ENCODE results near the gene GRK2.
"Not testable (repeated sequence)": the region's sequence is repeated elsewhere in the genome, so short reads cannot be mapped to it uniquely, and the experiment has no call there.

The GRK2 gene

DNA sequence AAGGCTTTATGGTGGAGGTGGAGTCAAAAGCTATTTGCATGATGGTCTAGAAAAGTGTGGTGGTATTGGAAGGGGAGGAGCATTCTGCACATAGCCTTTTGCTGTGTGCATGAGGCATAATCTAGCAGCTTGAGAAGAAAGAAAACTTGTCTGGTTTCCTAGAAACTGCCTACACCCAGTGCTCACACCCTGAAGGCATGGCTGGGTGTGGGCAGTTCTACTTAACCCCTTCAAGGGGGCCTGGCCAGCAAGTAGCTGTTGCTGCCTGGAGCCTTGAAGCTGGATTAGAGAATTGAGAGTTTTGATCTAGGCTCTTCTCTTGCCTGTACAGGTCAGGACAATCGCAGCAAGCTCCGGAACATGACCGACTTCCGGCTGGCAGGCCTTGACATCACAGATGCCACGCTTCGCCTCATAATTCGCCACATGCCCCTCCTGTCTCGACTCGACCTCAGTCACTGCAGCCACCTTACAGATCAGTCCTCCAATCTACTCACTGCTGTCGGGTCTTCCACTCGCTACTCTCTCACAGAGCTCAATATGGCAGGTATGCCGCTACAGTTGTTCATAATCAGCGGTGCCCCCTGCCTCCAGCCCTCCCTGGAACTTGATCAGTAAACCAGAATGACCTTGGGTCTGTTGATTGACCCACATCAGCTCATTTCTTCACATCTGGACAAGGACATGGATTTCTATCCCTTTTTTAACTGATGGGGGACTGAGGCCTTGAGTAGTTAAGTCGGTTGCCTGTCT lies 12.2 kb upstream of the GRK2 start:
- DNase-seq (ENCODE audit: low read depth in 2 of 2): no peak

DNA sequence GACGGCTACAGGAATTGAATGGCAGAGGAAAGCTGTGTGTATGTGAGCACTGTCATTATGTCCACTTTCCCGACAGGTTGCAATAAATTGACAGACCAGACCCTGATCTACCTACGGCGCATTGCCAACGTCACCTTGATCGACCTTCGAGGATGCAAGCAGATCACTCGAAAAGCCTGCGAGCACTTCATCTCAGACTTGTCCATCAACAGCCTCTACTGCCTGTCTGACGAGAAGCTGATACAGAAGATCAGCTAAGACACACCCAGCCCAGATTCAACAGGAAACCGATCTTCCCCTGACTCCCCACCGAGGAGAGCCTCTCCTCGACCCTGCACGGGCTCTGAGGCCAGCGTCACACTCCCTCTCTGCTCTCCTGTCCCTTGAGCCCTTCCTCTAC lies 11.5 kb upstream of the GRK2 start:
- no peak for DNase-seq (ENCODE audit: low read depth in 2 of 2)

DNA sequence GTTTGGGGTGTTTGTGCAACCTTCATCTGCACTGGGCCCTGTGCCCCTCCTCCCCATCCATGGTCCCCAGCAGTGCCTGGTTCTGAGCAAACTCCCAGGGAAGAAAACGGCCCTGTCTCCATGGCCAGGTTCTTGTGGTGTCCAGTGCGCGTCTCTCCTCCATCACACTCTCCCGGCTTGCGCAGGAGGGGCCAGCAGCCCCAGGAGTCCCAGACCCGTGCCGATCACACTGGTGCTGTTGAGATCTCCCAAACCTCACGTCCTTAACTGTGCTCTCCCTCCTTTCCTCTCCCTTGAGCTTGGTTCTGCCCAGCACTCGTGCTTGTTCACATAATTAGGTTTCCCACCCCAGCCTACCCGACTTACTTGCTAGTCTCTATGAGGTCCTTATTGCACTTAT lies 10.9 kb upstream of the GRK2 start:
- DNase-seq (ENCODE audit: low read depth in 2 of 2): no peak

DNA sequence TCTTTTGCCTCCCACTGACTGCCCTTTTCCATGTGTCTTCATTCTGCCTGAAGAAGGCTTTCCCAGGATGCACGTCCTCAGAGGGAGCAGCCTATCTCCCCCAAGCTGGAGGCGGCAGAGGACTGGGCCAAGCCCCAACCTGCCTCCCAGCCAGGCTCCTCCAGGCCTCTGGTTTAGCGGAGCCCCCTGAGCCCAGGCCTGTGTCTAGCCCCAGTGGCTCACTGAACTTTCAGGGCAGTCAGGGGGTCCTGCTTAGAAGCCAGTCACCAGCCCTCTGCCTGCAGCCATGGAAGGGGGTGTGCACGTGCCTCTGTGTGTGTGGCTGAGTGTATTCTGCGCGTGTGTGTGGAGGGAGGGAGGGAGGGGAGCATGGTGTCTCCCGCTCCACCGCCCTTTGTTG lies 10.4 kb upstream of the GRK2 start:
- DNase-seq (ENCODE audit: low read depth in 2 of 2): no peak

DNA sequence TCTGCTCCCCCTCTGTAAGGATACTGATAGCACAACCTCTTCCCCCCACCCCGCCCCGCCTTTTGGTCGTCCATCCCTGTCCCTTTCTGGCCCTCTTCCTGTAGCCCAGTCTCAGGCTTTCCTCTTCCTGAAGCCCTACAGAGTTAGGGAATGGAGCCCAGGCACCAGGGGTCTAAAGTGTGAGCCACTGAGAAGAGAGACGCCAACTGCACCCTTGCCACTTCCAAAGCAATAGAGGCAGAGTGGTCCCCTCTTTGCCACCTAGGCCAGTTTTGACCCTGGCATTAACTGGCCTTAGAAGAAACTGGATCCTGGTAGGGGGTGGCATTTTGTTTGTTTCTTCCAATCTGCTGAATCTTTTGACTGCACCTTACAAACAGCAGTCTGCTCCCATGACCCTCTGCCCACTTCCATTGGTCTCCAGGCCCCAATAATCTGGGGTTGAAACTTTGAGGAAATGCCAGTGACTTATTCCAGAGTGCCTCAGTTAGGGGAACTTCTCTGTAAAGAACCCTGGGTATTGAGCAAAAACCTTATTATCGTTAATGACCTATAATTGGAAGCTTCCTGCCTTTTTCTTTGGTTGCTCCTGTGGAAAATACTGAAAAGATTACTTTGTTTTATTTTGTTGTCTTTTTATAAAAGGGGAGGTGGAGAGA lies 9.7 kb upstream of the GRK2 start:
- no peak for DNase-seq (ENCODE audit: low read depth in 2 of 2)

DNA sequence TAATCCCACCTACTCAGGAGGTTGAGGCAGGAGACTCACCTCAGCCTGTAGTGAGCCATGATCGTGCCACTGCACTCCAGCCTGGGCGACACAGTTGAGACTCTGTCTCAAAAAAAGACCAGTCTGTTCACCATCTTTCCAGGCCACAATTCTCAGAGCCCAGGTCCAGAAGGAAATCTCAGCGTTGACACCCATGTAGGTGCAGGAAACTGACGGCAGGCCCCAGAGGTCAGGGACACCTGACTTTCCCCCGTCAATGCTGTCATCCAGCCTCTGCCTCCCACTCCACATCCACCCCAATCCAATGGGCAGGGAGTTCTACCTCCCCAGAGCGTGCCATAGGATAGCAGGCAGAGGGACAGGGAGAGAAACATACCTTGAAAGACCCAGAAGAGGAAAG lies 5.9 kb upstream of the GRK2 start:
- no peak for DNase-seq (ENCODE audit: low read depth in 2 of 2)

DNA sequence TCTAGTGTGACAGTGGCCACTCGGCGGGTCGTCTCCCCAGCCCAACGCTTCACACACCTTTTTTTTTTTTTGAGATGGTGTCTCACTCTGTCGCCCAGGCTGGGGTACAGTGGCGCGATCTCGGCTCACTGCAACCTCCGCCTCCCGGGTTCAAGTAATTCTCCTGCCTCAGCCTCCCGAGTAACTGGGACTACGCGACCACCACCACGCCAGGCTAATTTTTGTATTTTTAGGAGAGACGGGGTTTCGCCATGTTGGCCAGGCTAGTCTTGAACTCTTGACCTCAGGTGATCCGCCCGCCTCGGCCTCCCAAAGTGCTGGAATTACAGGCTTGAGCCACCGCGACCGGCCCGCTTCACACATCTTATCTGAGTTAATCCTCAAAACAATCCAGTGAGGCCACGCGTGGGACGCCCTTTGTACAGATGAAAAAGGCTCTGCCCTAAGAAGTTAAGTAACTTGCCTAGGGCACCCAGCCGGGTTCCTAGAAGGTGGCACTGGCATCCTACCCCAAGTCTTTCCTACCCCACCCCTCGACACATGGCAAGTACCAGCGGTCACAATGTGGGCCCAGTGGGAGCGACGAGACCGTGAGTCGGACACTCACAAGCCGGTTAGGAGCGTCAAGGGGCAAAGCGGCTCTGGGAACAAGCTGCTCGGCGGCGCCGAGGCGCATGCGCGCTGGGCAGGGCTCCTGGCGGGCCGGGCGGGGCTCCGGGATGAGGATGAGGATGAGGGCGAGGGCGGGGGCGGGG lies 5.2 kb upstream of the GRK2 start:
- DNase-seq (ENCODE audit: low read depth in 2 of 2): not testable (repeated sequence)

DNA sequence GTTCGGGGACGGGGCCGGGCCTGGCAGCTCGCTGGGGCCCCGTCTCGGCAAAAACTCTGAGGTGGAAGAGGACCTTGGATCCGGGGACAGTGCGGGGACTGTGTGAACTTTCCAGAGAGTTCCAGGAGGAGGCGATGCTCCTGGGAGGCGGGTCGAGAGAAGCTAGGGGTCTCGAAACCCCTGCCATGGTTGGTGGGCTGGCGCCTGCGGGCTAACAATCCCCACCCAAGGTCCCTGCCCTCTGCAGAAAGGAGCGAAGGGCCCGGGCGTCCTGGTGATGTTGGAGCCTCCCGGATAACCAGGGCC lies 4.7 kb upstream of the GRK2 start:
- DNase-seq (ENCODE audit: low read depth in 2 of 2): no peak

DNA sequence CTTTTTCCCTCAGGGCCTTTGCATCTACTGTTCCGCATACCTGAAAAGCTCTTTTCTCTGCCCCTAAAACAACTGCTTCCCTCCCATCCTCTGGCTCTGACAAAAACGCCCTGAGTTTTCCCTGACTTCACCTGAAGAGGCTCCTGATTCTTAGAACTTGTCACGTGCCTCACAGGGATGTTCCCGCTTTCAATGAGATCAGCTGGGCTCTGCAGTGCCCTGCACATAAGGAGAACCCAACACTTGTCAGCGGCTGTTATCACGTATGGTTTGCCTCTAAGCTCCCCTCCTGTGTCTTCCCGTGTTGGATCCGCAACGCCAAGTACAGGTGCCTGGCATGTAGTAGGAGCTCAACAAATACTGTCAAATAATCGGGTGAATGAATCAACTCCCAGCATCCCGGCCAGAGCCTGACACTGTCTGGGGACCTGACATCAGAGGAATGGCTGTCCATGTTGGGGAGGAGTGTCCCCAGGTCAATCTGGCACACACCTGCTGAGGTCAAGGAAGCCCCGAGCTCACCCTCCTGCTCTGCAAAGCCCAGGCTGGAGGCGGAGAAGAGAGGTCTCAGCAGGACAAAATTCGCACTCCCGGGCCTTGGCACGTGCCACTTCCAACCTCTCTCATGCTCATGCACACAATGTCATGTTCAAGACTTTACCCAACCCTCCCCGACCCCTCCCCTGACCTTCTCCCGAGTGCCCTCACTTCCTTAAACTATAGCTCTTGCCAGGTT lies 4.2 kb upstream of the GRK2 start:
- DNase-seq (ENCODE audit: low read depth in 2 of 2): no peak

DNA sequence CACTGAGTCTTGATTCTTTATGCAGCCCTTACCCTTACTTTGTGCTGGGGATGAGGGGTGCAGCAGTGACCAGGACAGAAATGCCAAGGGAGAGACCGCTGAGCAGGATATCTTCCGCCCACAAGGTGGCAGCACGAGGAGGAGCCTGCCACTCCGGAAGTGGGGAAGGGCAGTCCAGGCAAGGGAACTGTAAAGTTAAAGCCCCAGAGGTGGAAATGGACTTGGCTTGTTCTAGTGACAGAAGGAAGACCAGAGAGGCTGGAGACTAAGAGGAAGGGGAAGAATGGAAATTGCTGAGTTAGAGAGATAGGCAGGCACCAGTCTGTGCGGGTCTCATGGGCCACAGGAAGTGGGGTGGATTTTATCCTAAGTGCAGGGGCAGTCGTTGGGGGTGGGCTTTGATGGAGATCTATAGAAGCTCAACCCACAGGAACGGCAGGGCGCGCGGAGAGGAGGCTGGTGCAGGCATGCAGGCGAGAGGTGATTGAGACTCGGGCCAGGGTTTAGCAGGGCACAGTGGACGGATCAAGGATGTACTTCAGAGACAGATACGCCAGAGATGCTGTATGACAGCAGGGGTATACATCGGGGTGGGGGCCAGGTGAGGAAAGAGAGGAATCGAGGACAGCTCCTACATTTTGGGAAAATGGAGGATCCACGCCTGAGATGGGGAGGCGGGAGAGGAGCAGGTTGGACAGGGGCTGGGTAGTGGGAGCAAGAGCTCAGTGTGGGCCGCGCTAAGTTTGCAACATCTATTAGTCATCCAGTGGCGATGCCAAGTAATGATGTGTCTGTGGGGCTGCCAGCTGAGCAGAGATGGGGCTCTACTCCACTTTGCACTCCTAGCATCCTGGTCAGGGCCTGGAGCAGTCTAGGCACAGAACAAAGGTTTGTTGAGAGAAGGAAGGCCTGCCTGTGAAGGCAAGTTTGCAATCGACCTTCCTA lies 3.3 kb upstream of the GRK2 start:
- DNase-seq (ENCODE audit: low read depth in 2 of 2): peak; percentile 58 to 65

DNA sequence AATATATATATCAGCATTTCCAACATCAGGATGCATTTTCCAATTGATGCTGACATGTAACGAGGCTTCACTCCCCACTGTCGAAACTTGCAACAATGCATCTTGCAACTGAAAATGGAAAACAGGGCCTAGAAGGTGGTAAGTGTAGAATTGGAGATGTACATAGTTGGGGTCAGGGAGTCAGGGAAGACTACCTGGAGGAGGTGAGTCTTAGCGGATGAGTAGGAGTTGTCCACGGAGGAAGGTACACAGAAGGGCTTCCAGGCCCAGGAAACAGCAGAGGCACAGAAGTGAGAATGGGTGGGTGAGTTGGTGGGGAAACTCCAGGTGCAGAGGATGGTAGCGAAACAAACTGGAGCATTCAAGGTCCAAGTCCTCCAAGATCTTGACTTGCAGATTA lies 2.0 kb upstream of the GRK2 start:
- no peak for DNase-seq (ENCODE audit: low read depth in 2 of 2)

DNA sequence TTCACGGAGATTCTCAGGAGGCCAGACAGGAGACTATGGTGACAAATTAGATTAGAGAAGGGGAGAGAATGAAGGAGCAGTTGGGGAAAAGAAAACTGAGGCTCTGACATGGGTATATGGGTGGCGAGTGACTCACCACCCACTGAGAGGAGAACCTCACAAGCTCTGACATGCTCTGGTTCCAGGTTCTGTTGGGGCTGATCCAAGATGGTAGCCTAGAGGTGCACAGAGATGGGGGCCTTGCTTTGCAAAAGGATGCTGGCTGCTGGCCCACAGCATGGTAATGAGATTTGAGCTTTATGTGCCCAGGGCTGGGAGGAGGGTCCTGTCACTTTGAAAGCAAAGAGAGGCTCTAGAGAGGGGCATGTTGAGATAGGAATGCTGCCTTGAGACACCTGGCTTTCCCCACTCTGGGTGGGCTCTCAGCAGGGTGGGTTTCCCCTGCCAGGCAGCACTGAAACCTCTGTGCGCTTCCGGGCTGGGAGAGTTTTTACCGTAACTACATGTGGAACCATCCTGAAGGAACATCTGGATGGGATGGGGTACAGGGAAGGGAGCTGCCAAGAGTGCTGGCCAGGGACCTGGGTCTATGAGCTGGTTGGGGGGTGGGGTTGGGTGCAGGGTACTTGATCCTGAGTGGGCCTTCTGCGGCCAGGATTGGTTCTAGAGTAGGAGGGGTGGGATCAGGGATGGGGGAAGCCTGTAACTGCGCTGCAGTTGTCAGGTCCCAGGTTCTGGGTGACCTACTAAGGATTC lies 1.2 kb upstream of the GRK2 start:
- no peak for DNase-seq (ENCODE audit: low read depth in 2 of 2)

DNA sequence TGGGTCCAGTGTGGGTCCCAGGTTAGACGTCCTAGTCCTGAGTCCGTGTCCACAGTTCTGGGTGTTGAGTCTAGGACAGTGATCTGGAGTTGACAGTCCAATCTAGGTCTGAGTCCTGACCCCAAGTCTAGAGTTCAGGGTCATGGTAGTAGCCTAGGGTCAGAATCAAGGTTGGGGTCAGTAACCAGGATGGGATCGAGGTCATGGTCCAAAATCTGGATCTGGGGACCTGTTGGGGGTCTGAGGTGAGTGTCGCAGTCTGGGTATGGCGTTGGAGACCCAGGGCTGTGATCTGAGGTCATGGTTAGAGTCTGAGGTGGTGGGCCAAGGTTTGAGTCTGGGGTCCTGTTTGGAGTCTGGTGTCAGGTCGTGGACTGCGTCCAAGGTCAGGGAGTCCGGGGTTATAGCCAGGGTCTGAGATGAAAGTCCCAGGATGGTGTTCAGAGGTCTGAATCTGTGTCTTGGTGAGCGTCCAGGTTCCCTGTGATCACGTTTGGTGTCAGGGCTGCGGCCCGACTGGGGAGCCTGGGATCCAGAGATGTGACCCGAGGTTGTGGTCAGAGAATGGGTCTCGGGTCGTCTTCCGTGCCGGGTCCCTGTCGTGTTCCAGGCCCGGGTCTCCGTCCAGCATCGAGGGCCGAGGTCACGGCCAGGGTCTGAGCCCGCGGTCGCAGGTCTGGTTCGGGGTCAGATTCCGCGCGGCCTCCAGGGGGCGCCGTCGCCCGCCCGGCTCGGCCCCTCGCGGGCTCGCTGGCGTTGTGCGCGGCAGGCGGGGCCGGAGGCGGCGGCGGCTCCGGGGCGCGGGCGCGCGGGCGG lies 432 bp upstream of the GRK2 start:
- DNase-seq (ENCODE audit: low read depth in 2 of 2): peak; percentile 70 to 81

DNA sequence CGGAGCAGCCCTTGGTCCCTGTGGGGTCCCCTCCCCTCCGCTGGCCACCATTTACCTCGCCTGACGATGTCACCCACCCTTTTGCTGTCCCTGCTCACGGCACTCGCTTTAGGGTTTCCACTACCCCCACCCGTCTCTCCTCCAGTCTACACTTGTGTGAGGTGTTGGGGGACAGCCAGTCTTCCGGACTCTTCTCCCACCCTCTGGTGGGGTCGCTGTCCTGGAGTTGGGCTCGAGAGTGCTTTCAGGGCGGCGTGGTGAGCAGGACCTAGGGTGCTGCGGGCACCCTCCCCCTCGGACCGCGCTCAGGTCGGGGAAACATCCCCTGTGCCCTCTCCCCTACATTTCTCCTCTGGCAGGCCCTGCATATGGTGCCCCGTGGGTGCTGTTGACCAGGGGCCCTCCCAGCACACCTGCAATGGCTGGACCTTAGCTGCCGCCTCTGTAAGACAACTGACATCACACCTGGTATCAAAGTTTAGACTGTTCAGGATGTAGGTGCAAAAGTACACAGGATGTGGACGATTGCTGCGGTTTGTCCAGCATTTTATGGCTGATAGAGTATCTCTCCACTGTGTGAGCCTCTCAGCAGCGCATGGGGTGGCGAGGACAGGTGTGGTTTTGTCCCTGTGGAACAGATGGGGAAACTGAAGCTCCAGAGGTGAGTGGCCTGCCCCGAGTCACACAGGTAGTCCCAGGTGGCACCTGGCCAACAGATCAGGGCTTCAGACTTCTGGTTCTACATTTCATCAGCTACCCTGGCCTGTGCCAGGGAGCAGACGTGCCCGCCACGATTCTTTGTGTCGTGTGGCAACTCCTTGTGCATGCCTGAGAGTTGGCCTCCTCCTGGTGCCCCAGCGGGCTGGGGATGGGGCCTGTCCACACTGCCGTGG lies 1.2 kb downstream of the GRK2 start:
- DNase-seq (ENCODE audit: low read depth in 2 of 2): no peak

DNA sequence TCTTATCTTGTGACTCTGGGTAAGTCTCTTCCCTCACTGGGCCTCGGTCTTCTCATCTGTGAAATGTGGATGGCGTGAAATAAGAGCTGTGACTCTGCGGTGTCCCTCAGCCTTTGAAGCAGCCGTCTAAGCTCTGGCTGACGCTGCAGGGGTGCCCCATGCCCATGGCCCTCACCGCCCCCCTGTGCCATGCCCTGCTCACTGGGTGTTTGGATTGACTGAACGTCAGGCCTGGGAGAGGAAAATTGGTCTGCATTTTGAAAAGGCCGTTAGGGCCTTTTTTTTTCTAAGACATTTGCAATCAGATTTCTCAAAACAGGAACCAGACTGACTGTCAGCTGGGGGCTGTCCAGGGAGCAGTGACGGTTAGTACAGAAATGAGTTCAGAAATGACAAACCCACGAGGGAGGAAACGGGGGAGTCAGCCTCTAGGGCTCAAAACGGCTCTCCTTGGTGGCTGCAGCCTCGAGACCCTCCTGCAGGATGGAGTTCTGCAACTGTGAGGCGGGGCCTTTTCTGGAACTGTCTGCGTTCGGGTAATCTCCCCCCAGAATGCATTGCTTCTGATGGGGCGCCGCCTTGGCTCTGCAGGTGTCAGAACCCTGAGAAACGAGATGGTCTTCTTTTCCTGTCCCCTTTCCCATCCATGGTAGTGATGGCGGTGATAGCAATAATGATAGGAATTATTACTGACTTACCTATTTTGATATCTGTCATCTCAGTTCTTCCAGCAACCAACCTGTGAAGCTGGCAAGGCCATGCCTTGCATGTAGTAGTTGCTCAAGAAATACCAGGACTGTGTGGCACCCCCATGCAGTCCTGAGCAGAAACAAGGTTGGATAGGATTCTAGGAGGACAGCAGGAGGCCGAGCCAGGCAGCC lies 2.0 kb downstream of the GRK2 start:
- DNase-seq (ENCODE audit: low read depth in 2 of 2): peak in 1 of 2 donors; percentile 30

DNA sequence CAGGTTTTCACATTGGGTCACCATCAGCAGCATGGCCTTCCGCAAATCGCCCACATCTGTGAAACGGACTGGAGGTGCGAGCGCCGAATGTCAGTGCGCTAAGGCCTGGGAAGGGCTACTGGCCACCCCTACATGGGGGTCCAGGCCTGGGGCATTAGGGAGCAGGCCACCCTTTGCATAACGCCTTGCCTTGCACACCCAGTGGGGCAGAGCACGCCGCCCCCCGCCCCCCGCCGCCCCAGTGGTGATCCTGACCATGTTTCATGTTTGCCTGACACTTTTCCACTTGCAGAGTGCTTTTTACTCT lies 2.6 kb downstream of the GRK2 start:
- no peak for DNase-seq (ENCODE audit: low read depth in 2 of 2)

DNA sequence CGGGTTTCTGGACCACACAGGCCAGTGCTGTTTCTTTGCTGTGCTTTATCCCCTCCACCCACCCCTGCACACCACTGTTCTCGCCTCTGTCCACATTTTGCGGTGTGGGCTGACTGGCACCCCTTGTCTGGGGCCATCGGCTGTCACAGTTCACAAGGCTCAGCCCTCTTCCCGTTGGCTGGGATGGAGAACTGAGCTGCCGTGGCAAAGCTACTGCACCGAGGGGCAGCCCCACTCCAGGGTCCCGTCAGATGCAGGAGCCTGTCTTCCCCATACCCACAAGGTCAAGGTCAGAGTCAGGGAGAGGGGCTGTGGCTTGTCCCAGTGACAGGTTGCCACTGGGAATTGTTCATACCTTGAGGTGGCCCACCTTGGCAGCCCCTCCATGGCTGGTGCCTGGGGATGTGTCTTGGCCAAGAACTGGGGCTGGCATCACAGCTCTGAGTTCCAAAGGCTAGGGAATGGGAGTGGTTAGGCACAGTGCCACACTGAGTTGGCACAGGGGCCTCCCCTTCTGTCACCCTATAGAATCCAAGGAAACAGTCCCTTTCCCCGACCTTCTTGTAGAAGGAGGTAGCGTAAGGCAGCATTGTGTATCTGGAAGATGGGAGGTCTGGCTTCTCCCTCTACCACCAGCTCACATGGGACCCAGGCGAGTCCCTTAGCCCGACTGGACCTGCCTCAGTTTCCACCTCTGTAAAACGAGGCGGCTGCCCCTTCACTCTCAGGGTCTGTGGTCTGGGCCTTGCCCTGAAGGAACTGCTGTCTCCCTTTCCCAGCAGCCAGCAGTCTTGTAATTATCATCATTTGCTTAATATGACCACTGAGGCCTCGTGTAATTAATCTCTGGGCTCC lies 3.4 kb downstream of the GRK2 start:
- DNase-seq (ENCODE audit: low read depth in 2 of 2): no peak

Measured in stimulated activated CD4-positive, alpha-beta T cell treated with anti-CD3 and anti-CD28 coated beads, Interleukin-1b, Interleukin-23, amount 100 ng/mL, for 4 hours (primary cell).